CD4-positive, CD25-positive, alpha-beta regulatory T cell (primary cell): ENCODE measurements around the gene CCDC32. TPM values are rescaled to one million over a fixed set of nuclear protein-coding genes. Genes with fewer than 3 reads are reported as not detected.

ENCODE experiments used
- ATAC-seq, 2 donors: fragments of 150-1000 bp; cut with Tn5 transposase; one replicate each; pipeline ENCODE4 v1.10.0; 2021; ENCODE audit warnings: low read depth in 2 of 2, moderate number of reproducible peaks in 2 of 2, moderate library complexity in 1 of 2
- DNase-seq, 3 donors: peaks; one replicate each; pipeline versions ENCODE4 v3.0.0 to v3.0.0-alpha.2; 2012 to 2022; ENCODE audit warnings: mixed read lengths in 1 of 3
- H3K27ac ChIP-seq: one replicate; pipeline ENCODE4 v1.7.0; 2013; ENCODE audit warnings: mild to moderate bottlenecking, low read length; ENCODE audit not compliant: insufficient read depth, poor library complexity, severe bottlenecking
- H3K27me3 ChIP-seq: one replicate; pipeline ENCODE4 v1.7.0; 2013; ENCODE audit warnings: low read length; ENCODE audit not compliant: control insufficient read depth, insufficient read depth
- H3K36me3 ChIP-seq: one replicate; pipeline ENCODE4 v1.7.0; 2013; ENCODE audit warnings: mild to moderate bottlenecking, low read length, moderate library complexity; ENCODE audit not compliant: control insufficient read depth, insufficient read depth
- H3K4me1 ChIP-seq: 2 replicates; pipeline ENCODE4 v1.7.0; 2013; ENCODE audit warnings: mild to moderate bottlenecking, low read length; ENCODE audit not compliant: insufficient read depth, control insufficient read depth, poor library complexity, severe bottlenecking
- H3K4me3 ChIP-seq: one replicate; pipeline ENCODE4 v1.7.0; 2013; ENCODE audit warnings: low read depth, mild to moderate bottlenecking, low read length, moderate library complexity
- H3K9me3 ChIP-seq, 2 experiments: 1 replicate in 1 of 2; 2 replicates in 1 of 2; pipeline ENCODE4 v1.7.0; 2013; ENCODE audit warnings: low read length in 2 of 2, mild to moderate bottlenecking in 1 of 2, moderate library complexity in 1 of 2; ENCODE audit not compliant: control insufficient read depth in 2 of 2
- H3K27ac Mint-ChIP-seq, 3 donors: one replicate each; pipeline ENCODE4 v1.8.0; 2020 to 2022; ENCODE audit warnings: mild to moderate bottlenecking in 3 of 3, mixed read lengths in 3 of 3, moderate library complexity in 2 of 3
- H3K27me3 Mint-ChIP-seq: one replicate; pipeline ENCODE4 v1.8.0; 2022; ENCODE audit warnings: mild to moderate bottlenecking, mixed read lengths
- H3K36me3 Mint-ChIP-seq: one replicate; pipeline ENCODE4 v1.8.0; 2020; ENCODE audit warnings: mixed read lengths
- H3K4me1 Mint-ChIP-seq, 4 donors: one replicate each; pipeline ENCODE4 v1.8.0; 2020 to 2022; ENCODE audit warnings: mixed read lengths in 4 of 4, mild to moderate bottlenecking in 1 of 4
- H3K4me3 Mint-ChIP-seq, 4 donors: one replicate each; pipeline ENCODE4 v1.8.0; 2020 to 2022; ENCODE audit warnings: mild to moderate bottlenecking in 4 of 4, mixed read lengths in 4 of 4, moderate library complexity in 3 of 4
- H3K9me3 Mint-ChIP-seq, 7 donors: one replicate each; pipeline ENCODE4 v1.8.0; 2020 to 2022; ENCODE audit warnings: mixed read lengths in 7 of 7, mild to moderate bottlenecking in 3 of 7, moderate library complexity in 2 of 7
- polyA plus RNA-seq, 4 donors: library from polyadenylated mRNA; unstranded; fragments of 300-500 nt; fragmentation: Illumina TruSeq; gene quantifications; one replicate each; pipeline ENCODE4 v1.2.3, GENCODE V29; 2021
- total RNA-seq: library from RNA; stranded (reverse); gene quantifications from one replicate; pipeline ENCODE4 v1.2.3, GENCODE V29; 2022

The CCDC32 gene
- total and polyA plus RNA-seq, 5 donors from 2014 or later: 30.6 to 57.2 (median 53.2) TPM

DNA sequence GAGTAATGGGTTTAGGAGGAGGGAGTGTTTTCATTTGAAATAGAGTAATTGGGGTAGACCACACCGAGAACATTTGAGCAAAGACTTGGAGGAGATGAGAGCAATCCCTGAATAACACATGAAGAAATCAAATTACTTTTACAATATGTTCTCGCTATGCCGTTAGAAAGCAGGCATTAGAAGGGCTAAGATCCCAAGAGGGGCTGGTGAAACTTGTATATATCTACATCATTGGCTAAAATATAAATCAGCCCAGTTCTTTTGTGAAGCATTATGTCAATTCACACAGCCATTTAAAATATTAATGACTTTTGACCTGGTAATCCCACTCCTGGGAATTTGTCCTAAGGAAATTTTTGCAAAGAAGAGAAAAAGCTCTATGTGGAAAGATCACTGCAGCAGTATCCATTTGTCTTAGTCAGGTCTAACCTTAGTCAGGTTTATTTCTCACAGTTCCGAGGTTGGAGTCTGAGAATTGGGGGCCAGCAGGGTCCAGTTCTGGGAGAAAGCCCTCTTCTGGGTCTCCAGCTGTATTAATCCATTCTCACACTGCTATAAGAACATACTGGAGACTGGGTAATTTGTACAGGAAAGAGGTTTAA, 31.0 kb downstream of the CCDC32 start:
- no peaks in the 10 kb centered on the region for H3K4me1 ChIP-seq
- no peaks in the 10 kb centered on the region for H3K9me3 ChIP-seq
- H3K36me3 Mint-ChIP-seq: peaks cover 19% of the 10 kb centered on the region
- DNase-seq (no peak), ATAC-seq (no peak)
- H3K27me3 ChIP-seq: no peaks in the 10 kb centered on the region
- peaks cover 2% of the 10 kb centered on the region for H3K36me3 ChIP-seq
- H3K4me1 Mint-ChIP-seq: peaks cover 0 to 6% (median 0%) of the 10 kb centered on the region in 4 donors
- no peaks in the 10 kb centered on the region for H3K9me3 Mint-ChIP-seq
- H3K27ac Mint-ChIP-seq: peak overlapping the region in 2 of 3 donors; percentile 20 to 33
- no peak overlapping the region for H3K27ac ChIP-seq
- no peak overlapping the region for H3K4me3 Mint-ChIP-seq
- no peak overlapping the region for H3K4me3 ChIP-seq
- H3K27me3 Mint-ChIP-seq: no peaks in the 10 kb centered on the region

DNA sequence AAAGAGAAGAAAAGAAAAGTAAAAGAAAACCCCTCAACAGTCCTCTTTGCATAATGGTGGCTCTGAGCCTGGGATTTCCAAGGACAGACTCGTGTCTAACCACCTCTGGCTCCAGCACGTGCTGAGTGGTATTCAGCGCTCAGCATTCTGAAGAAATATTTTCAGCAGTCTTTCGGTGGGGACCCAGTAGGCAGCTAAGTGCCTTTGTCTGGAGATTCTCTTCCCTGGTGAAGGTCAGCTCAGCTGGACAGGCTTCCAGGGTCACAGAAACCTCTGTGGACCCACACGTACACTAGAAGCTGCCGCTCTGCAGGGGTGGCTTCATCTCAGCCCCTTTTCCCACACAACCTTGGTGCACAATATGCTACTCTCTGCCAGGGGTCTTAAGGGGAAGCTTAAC, 36.0 kb downstream of the CCDC32 start:
- Mint-ChIP-seq H3K4me3 (no peak overlapping the region), H3K9me3 (no peaks in the 10 kb centered on the region), H3K27me3 (no peaks in the 10 kb centered on the region), H3K4me1 (peaks cover 0 to 6% (median 0%) of the 10 kb centered on the region in 4 donors), H3K36me3 (peaks cover 8% of the 10 kb centered on the region), H3K27ac (no peak overlapping the region)
- Histone ChIP-seq H3K27me3 (no peaks in the 10 kb centered on the region), H3K4me1 (no peaks in the 10 kb centered on the region), H3K9me3 (no peaks in the 10 kb centered on the region), H3K36me3 (no peaks in the 10 kb centered on the region), H3K27ac (no peak overlapping the region), H3K4me3 (no peak overlapping the region)
- no peak for ATAC-seq
- no peak for DNase-seq

DNA sequence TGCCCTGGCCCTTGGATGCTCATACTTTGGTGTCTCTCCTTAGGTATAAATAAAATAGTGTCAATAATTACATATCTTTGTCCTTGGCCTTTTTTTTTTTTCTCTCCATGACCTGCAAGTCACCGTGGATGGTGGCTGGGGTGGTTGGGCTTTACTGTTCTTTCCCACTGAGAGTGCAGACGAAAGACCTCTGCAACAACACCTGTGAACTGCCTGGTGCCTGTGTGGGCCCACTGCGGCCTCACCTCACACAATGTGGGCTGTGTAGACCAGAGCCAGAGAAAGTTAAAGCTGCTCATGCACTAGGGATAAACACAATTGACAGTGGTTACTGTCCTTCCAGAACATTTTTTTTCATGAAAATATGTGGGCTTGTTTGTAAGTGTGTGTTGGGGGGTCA, 39.0 kb downstream of the CCDC32 start:
- no peak for ATAC-seq
- DNase-seq: no peak
- Mint-ChIP-seq H3K36me3 (peaks cover 8% of the 10 kb centered on the region), H3K4me3 (no peak overlapping the region), H3K27ac (peak overlapping the region in 1 of 3 donors; percentile 29), H3K4me1 (peaks cover 0 to 6% (median 2%) of the 10 kb centered on the region in 4 donors), H3K27me3 (no peaks in the 10 kb centered on the region), H3K9me3 (no peaks in the 10 kb centered on the region)
- no peaks in the 10 kb centered on the region for H3K4me1 ChIP-seq
- H3K27ac ChIP-seq: no peak overlapping the region
- no peaks in the 10 kb centered on the region for H3K27me3 ChIP-seq
- no peaks in the 10 kb centered on the region for H3K9me3 ChIP-seq
- H3K4me3 ChIP-seq: no peak overlapping the region
- no peaks in the 10 kb centered on the region for H3K36me3 ChIP-seq

DNA sequence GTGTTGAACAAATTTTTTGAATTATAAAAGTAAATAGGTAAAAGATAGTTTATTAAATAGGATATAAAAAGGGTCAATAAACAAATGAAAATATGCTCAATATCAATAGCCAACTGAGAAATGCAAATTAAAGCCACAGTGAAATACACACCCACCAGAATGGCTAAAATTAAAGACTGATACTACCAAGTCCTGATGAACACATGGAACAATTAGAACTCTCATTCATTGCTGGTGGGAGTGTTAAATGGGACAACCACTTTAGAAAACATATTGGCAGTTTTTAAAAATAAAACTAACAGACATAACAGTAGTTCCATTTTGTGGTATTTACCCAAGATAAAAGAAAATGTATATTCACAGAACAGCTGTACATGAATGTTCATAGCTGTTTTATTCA, 41.2 kb downstream of the CCDC32 start:
- H3K4me3 Mint-ChIP-seq: no peak overlapping the region
- peaks cover 0 to 5% (median 3%) of the 10 kb centered on the region in 4 donors for H3K4me1 Mint-ChIP-seq
- Histone ChIP-seq H3K27me3 (no peaks in the 10 kb centered on the region), H3K4me1 (peaks cover 3% of the 10 kb centered on the region), H3K27ac (no peak overlapping the region), H3K36me3 (no peaks in the 10 kb centered on the region), H3K9me3 (no peaks in the 10 kb centered on the region), H3K4me3 (no peak overlapping the region)
- no peaks in the 10 kb centered on the region for H3K27me3 Mint-ChIP-seq
- H3K9me3 Mint-ChIP-seq: no peaks in the 10 kb centered on the region
- no peak overlapping the region for H3K27ac Mint-ChIP-seq
- ATAC-seq (no peak), DNase-seq (no peak)
- peaks cover 8% of the 10 kb centered on the region for H3K36me3 Mint-ChIP-seq

DNA sequence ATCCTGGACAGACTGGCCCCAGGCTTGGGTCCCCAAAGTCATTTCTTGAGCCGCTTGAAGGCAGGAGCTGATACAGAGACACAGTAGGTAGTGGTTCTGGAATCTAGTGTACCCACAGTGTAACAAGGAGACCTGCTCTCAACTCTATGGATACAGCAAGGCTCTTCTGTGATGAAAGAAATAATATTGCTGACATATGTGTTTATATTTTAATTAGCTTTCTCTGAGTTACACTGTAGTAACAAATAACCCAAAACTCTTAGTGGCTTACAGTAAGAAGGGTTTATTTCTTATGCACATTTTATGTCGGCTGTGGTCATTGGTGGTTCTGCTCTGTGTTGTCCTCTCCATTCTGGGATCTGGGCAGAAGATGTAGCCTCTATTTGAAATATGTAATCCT, 48.5 kb downstream of the CCDC32 start:
- H3K9me3 ChIP-seq: no peaks in the 10 kb centered on the region
- ATAC-seq: no peak
- no peak for DNase-seq

DNA sequence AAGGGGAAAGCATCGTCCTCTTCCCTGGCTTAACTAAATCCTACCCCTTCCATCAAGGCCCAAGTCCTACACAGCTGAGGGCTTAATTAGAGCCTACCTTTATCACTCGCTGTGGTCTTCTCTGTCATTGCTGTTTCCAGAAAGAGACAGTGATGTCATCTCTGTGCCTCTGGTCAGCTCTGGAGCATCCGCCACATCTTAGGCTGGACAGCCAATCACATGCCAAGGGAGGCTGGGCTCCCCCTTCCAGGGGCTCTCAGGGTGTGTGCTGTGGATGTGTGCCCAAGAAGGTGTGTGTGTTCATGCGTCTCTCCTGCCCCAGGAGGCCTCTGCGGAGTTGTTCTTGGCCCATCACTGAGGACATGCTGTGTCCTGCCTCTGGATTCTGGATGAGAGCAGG, 51.2 kb downstream of the CCDC32 start:
- Mint-ChIP-seq H3K4me1 (peaks cover 4 to 20% (median 8%) of the 10 kb centered on the region in 4 donors), H3K27me3 (peaks cover 56% of the 10 kb centered on the region), H3K4me3 (no peak overlapping the region), H3K36me3 (peaks cover 3% of the 10 kb centered on the region), H3K9me3 (peaks cover 0 to 1% (median 0%) of the 10 kb centered on the region in 7 donors), H3K27ac (no peak overlapping the region)
- Histone ChIP-seq H3K36me3 (no peaks in the 10 kb centered on the region), H3K4me1 (peaks cover 10% of the 10 kb centered on the region), H3K4me3 (no peak overlapping the region), H3K27me3 (peaks cover 29% of the 10 kb centered on the region), H3K9me3 (no peaks in the 10 kb centered on the region), H3K27ac (no peak overlapping the region)
- ATAC-seq (no peak), DNase-seq (no peak)

More for the DNA sequence above, 48.5 kb downstream of the CCDC32 start:
- peaks cover 3% of the 10 kb centered on the region for H3K36me3 Mint-ChIP-seq
- H3K4me1 Mint-ChIP-seq: peaks cover 0 to 11% (median 7%) of the 10 kb centered on the region in 4 donors
- Histone ChIP-seq H3K4me3 (no peak overlapping the region), H3K36me3 (no peaks in the 10 kb centered on the region), H3K4me1 (peaks cover 9% of the 10 kb centered on the region), H3K27me3 (peaks cover 14% of the 10 kb centered on the region), H3K27ac (no peak overlapping the region)
- H3K27ac Mint-ChIP-seq: no peak overlapping the region
- peaks cover 0 to 1% (median 0%) of the 10 kb centered on the region in 7 donors for H3K9me3 Mint-ChIP-seq
- peaks cover 38% of the 10 kb centered on the region for H3K27me3 Mint-ChIP-seq
- H3K4me3 Mint-ChIP-seq: no peak overlapping the region

DNA sequence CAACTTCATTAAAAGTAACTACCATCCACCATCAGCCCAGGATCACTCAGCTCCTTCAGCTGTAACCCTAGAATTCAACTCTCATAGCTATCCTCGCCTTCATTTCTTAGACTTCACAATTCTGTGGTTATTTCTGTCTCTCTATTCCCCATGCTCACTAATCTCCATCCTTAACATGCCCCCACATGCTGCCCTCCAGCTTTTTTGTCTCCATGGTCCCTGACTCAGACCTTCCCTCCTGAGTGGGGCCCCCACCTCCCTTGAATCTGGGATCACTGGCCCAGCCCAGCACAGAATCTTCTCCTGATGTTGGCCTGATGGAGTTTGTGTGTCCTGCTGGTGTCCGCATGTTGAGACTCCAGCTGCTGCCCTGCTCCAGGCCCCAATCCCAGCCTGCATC, 52.4 kb downstream of the CCDC32 start:
- Mint-ChIP-seq H3K4me3 (peak overlapping the region; percentile 47 to 74 (median 58)), H3K27me3 (peaks cover 68% of the 10 kb centered on the region), H3K36me3 (peaks cover 3% of the 10 kb centered on the region), H3K27ac (no peak overlapping the region), H3K9me3 (peaks cover 0 to 1% (median 0%) of the 10 kb centered on the region in 7 donors), H3K4me1 (peaks cover 4 to 20% (median 11%) of the 10 kb centered on the region in 4 donors)
- ATAC-seq (no peak), DNase-seq (no peak)
- no peak overlapping the region for H3K27ac ChIP-seq
- H3K27me3 ChIP-seq: peaks cover 37% of the 10 kb centered on the region
- no peaks in the 10 kb centered on the region for H3K9me3 ChIP-seq
- peaks cover 10% of the 10 kb centered on the region for H3K4me1 ChIP-seq
- no peaks in the 10 kb centered on the region for H3K36me3 ChIP-seq
- H3K4me3 ChIP-seq: no peak overlapping the region
